Measurements from ENCODE around the gene FAM83C.

Gene FAM83C

DNA sequence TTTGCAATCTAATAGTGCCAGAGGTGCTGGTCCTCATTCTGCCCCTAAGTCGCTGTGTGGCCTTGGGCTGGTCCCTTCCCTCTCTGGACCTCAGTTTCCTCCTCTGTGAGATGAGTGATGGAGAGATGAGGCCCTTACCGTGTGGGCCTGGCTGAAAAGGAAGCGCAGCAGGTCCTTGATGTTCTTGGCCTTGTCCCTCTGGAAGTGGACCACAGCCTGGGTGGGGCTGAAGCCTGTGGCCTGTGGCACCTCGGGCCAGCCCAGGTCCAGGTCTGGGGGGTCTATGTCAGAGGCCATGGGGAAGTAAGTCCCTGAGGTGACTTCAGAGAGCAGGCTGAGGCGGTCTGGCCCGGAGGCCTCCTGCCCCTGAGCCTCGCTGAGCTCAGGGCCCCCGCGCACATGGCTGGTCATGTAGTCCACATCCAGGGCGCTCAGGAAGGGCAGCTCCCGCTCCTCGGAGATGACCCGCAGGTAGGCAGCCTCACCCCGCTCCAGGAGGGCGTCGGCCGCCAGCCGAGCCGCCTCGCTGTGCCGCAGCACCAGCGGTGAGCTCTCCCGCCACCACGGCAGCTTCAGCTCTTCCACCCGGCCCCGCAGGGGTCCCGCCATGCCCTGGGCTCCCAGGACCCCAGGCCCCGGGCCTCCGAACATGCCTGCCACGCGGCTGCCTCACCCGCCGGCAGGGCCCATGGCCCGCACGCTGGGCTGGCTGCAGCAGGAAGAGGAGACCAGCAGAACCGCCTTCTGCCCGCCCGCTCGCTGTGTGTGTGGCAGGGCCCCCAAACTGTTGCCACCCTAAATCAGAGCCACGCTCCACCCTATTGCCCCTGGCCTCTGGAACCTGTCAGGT, at the start of gene FAM83C:
Gene FAM83C, minus strand, starts transcription at position 772 of the 850 bp plus-strand sequence. Its CDS starts 121 bp downstream, at position 651.
- no peak for DNase-seq (ENCODE audit: extremely low read depth in 1 of 2, low read depth in 1 of 2)

DNA sequence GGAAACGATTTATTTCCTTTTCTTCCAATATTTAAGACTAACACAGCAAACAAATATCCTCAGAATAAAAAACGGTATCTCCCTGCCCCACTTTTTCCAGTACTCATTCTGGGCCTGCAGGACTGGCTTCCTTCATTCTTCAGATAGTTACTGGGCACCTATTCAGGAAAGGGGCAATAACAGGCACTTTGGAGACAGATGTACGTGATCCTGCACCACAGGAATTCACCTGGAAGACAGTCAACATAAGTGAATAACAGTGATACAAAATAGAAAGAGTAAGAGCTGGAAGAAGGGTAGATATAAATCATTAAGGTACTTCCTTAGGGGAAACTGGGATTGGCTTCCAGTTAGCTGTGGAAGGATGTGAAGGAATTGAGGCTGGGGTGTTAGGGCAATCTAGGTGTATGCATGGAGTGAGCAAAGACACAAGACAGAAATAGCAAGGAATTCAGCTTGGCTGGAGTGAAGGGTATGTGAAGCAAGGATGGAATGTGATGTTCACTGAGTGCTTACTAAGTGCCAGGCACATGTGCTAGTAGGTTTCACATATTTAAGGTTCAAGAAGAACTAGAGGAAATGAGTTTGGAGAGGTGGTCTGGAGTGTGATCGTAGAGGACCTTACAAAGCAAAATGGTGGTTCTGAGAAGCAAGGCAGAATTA, 49.3 kb upstream of the FAM83C start:
- no peak for DNase-seq (ENCODE audit: extremely low read depth in 1 of 2, low read depth in 1 of 2)

DNA sequence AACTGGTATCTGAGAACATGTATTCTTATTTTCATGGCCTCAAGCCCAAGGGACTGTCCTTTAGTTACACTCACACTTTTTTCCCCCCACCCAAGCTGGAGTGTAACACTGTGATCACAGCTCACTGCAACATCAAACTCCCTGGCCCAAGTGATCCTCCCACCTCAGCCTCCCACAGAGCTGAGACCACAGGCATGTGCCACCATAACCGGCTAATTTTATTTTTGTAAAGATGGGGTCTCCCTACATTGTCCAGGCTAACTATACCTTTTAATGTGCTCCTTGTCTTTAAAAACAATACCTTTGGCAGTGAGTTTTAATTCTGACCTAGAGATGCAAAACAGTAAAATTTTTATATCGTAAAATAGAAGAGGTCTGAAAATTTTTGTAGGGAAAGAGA, 48.2 kb upstream of the FAM83C start:
- no peak for DNase-seq (ENCODE audit: extremely low read depth in 1 of 2, low read depth in 1 of 2)

- DNase-seq (ENCODE audit: extremely low read depth in 1 of 2, low read depth in 1 of 2) = no peak
Observed at GRCh38 chr20:35339636-35340035, 47.4 kb upstream of the FAM83C start.

GRCh38 chr20:35339007-35339406, 46.8 kb upstream of the FAM83C start:
- no peak for DNase-seq (ENCODE audit: extremely low read depth in 1 of 2, low read depth in 1 of 2)

GRCh38 chr20:35334311-35335101, 42.3 kb upstream of the FAM83C start:
- DNase-seq (ENCODE audit: extremely low read depth in 1 of 2, low read depth in 1 of 2) = no peak

GRCh38 chr20:35333606-35334005, 41.4 kb upstream of the FAM83C start:
- DNase-seq (ENCODE audit: extremely low read depth in 1 of 2, low read depth in 1 of 2) = no peak

DNA sequence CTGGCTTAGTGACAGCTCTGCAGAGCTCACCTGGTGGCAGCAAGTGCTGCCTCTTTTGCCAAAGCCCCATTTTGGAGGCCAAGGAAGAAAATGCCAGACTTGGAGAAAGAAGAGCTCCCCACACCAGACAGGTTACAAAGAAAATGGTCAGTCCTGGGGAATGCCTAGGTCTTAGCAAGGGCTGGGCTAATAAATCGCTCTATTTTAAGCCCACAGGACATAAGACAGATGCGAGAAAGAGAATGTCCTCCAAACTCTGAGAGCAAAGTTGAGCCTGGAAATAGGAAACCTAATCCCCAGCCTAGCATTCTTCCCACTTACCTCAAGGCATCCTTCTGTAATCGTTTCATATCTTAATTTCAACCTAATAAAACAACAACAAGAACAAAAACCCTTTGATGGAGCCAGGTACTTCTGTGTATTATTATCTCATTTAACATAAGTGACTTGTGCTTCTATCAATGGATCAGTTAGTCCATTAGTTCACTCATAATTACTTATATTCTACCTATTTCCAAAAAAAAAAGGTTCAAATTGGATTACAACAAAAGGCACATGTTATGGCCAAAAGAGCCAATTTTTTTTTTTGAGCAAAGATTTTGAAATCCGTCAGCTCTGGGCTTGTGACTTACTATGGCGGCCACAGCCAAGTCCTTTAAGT, 40.4 kb upstream of the FAM83C start:
- DNase-seq (ENCODE audit: extremely low read depth in 1 of 2, low read depth in 1 of 2) = no peak

- DNase-seq (ENCODE audit: extremely low read depth in 1 of 2, low read depth in 1 of 2) = peak in 1 of 2 donors; percentile 61
Observed at GRCh38 chr20:35329435-35330139, 37.4 kb upstream of the FAM83C start.

GRCh38 chr20:35328689-35329088, 36.5 kb upstream of the FAM83C start:
- DNase-seq (ENCODE audit: extremely low read depth in 1 of 2, low read depth in 1 of 2) = no peak

DNA sequence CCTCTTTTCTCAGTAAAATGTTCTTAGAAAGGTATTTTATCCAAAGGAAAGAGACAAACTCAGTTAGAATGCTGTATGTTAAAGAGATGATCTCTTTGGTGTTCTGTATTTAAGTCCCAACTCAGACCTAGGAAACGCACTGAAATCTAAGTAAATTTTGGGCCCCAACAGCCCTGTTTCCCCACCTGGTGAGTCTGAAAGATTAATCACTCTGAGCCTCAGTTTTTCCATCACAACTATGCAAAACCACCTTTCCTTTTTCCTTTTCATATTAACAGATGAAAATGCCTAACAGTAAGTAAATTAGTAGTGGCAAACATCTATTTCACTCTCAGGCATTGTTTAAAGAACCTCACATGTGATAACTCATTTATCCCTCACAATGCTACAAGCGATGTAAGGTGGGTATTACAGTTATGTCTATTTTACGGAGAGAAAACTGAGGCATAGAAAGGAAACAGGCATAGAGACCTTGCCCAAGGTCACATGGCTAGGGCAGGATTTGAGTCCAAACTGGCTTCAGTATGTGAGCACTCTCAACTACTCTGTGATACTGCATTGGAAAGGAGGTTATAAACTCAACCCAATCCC, 36.0 kb upstream of the FAM83C start:
- DNase-seq (ENCODE audit: extremely low read depth in 1 of 2, low read depth in 1 of 2) = no peak

GRCh38 chr20:35327074-35327976, 35.1 kb upstream of the FAM83C start:
- no peak for DNase-seq (ENCODE audit: extremely low read depth in 1 of 2, low read depth in 1 of 2)

GRCh38 chr20:35326740-35327073, 34.5 kb upstream of the FAM83C start:
- no peak for DNase-seq (ENCODE audit: extremely low read depth in 1 of 2, low read depth in 1 of 2)

- DNase-seq (ENCODE audit: extremely low read depth in 1 of 2, low read depth in 1 of 2) = no peak
Observed at GRCh38 chr20:35326021-35326739, 34.0 kb upstream of the FAM83C start.

GRCh38 chr20:35325401-35325800, 33.2 kb upstream of the FAM83C start:
- DNase-seq (ENCODE audit: extremely low read depth in 1 of 2, low read depth in 1 of 2) = no peak

DNA sequence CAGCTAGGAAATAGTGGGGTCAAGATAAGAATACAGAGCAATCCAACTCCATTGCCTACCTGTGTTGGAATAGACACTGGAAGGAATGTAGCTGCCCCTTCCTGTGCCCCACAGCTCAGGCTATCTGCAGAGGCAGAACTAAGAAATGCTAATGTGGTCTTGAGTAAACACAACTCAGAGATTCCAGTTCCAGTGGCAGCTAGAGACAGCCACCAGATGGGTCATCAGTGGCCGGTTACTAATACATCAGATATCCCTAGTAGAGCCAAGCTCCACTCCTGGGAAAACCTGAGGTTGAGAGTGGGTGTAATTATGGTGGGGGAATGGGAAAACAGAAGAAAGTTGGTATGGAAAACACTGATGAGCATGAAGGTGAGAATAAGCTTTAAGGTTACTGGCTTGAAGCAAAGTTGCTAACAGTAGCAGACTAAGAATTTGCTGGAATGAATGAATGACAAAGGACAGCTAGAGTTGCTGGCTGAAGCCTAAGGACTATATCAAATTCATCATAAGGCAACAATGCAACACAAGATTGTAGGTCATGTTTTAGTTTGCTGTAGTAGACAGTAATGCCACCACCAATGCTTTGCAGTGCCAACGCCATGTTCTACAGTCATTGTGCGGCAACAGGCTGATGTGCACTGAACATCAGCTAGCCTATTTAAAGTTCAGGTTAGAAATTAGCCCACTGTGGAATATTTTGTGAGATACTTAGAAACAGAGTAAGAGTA, 28.3 kb upstream of the FAM83C start:
- no peak for DNase-seq (ENCODE audit: extremely low read depth in 1 of 2, low read depth in 1 of 2)

GRCh38 chr20:35319871-35320197, 27.6 kb upstream of the FAM83C start:
- DNase-seq (ENCODE audit: extremely low read depth in 1 of 2, low read depth in 1 of 2) = no peak

Measured in stimulated activated CD8-positive, alpha-beta memory T cell treated with anti-CD3 and anti-CD28 coated beads, Interleukin-7, amount 100 ng/mL, for 48 hours (primary cell).